B cell (primary cell): ENCODE results near the gene PI4KA. TPM values are rescaled to one million over a fixed set of nuclear protein-coding genes. Genes with fewer than 3 reads are reported as not detected.
"Not testable (repeated sequence)": the region's sequence is repeated elsewhere in the genome, so short reads cannot be mapped to it uniquely, and the experiment has no call there.

Experiments used
- ATAC-seq: fragments of 200-7000 bp; cut with Tn5 transposase; one replicate; pipeline ENCODE4 v1.10.0; 2021; ENCODE audit warnings: low read depth, mild to moderate bottlenecking, moderate number of reproducible peaks, moderate library complexity
- CTCF ChIA-PET: fragments of 350-600 bp; sonication (Branson Sonifier 250); formaldehyde crosslinking; loops from one replicate; lab custom pipeline; 2021; ENCODE audit warnings: antibody characterized with exemption, inconsistent platforms; lab: Charles Lee
- POLR2A ChIA-PET: fragments of 350-600 bp; sonication (Branson Sonifier 250); formaldehyde crosslinking; loops from one replicate; lab custom pipeline; 2021; ENCODE audit warnings: antibody characterized with exemption; lab: Charles Lee
- DNase-seq: peaks from one replicate; pipeline ENCODE4 v3.0.0; 2013
- H2AFZ ChIP-seq: 2 replicates; pipeline ENCODE4 v1.6.1; 2012; ENCODE audit warnings: mild to moderate bottlenecking, low read depth, low read length; ENCODE audit not compliant: insufficient read depth, poor library complexity, severe bottlenecking
- H3K27ac ChIP-seq, 2 donors: 1 replicate in 1 of 2; 2 replicates in 1 of 2; pipeline ENCODE4 v1.5.1; 2012 to 2013; ENCODE audit warnings: low read length in 2 of 2, mild to moderate bottlenecking in 2 of 2, moderate library complexity in 1 of 2
- H3K27me3 ChIP-seq, 4 experiments: fragments of 200-600 bp in 1 of 4; sonication (generic) in 1 of 4; replicated peaks in 1 of 4; 1 replicate in 2 of 4; 2 replicates in 2 of 4; pipeline versions ENCODE4 v1.6.1 to v1.7.0; 2013 to 2016; ENCODE audit warnings: low read length in 3 of 4, mild to moderate bottlenecking in 2 of 4, mixed read lengths in 1 of 4, moderate library complexity in 1 of 4; ENCODE audit not compliant: insufficient read depth in 4 of 4, control insufficient read depth in 3 of 4; ENCODE audit errors: control extremely low read depth in 1 of 4
- H3K36me3 ChIP-seq, 2 experiments: replicated peaks in 1 of 2; 1 replicate in 1 of 2; 2 replicates in 1 of 2; pipeline versions ENCODE4 v1.6.1 to v1.7.1; 2013; ENCODE audit warnings: low read length in 1 of 2; ENCODE audit not compliant: insufficient read depth in 2 of 2, control insufficient read depth in 1 of 2; ENCODE audit errors: control extremely low read depth in 1 of 2, extremely low read depth in 1 of 2
- H3K4me1 ChIP-seq, 2 donors: fragments of 200-600 bp in 1 of 2; sonication (generic) in 1 of 2; 1 replicate in 1 of 2; 2 replicates in 1 of 2; pipeline versions ENCODE4 v1.5.1 to v1.6.1; 2013 to 2017; ENCODE audit warnings: low read length in 2 of 2; ENCODE audit not compliant: control insufficient read depth in 2 of 2, insufficient read depth in 2 of 2
- H3K4me2 ChIP-seq: replicated peaks from 2 replicates; pipeline ENCODE3; 2012; ENCODE audit warnings: mild to moderate bottlenecking, low read depth, low read length; ENCODE audit not compliant: poor library complexity, severe bottlenecking
- H3K4me3 ChIP-seq, 5 experiments: fragments of 200-600 bp in 1 of 5; sonication (generic) in 1 of 5; 1 replicate in 3 of 5; 2 replicates in 2 of 5; pipeline versions ENCODE4 v1.5.1 to v1.7.0; 2011 to 2016; ENCODE audit warnings: low read length in 4 of 5, mild to moderate bottlenecking in 4 of 5, low read depth in 2 of 5, control low read depth in 1 of 5, moderate library complexity in 1 of 5; ENCODE audit not compliant: insufficient read depth in 1 of 5; ENCODE audit errors: control extremely low read depth in 1 of 5, extremely low read depth in 1 of 5
- H3K79me2 ChIP-seq: fragments of 200-600 bp; sonication (generic); one replicate; pipeline ENCODE4 v1.6.0; 2016; ENCODE audit warnings: low read length; ENCODE audit not compliant: control insufficient read depth, insufficient read depth
- H3K9ac ChIP-seq: fragments of 200-600 bp; sonication (generic); 2 replicates; pipeline ENCODE4 v1.6.1; 2017; ENCODE audit warnings: mild to moderate bottlenecking, low read length, moderate library complexity
- H3K9me3 ChIP-seq, 3 donors: one replicate each; pipeline versions ENCODE4 v1.6.1 to v1.7.1; 2013; ENCODE audit warnings: low read length in 2 of 3; ENCODE audit not compliant: control insufficient read depth in 2 of 3, insufficient read depth in 1 of 3; ENCODE audit errors: control extremely low read depth in 1 of 3
- H4K20me1 ChIP-seq: 2 replicates; pipeline ENCODE4 v1.6.0; 2012; ENCODE audit warnings: mild to moderate bottlenecking, low read length; ENCODE audit not compliant: insufficient read depth, control insufficient read depth, poor library complexity, severe bottlenecking
- H3K27ac Mint-ChIP-seq: one replicate; pipeline ENCODE4 v1.8.0; 2021; ENCODE audit warnings: mixed read lengths
- H3K27me3 Mint-ChIP-seq: one replicate; pipeline ENCODE4 v1.8.0; 2021; ENCODE audit warnings: mixed read lengths
- H3K4me1 Mint-ChIP-seq: one replicate; pipeline ENCODE4 v1.8.0; 2021; ENCODE audit warnings: mixed read lengths
- H3K4me3 Mint-ChIP-seq: one replicate; pipeline ENCODE4 v1.8.0; 2021; ENCODE audit warnings: mixed read lengths
- H3K9me3 Mint-ChIP-seq: one replicate; pipeline ENCODE4 v1.8.0; 2022; ENCODE audit warnings: mixed read lengths; ENCODE audit not compliant: insufficient read depth
- EZH2 ChIP-seq: IDR thresholded peaks from 2 replicates; pipeline ENCODE4 v1.6.1; 2012; ENCODE audit warnings: borderline replicate concordance, low read depth, mild to moderate bottlenecking, moderate library complexity, low read length; ENCODE audit not compliant: insufficient read depth, poor library complexity, severe bottlenecking
- WGBS: methylation state at CpG from one replicate; pipeline ENCODE4 v1.1.5; 2013; ENCODE audit warnings: missing lambda C conversion rate; ENCODE audit not compliant: insufficient coverage; 5-methylcytosine and 5-hydroxymethylcytosine counted together
- intact Hi-C: fragments of 100-400 bp; cut with micrococcal nuclease; formaldehyde crosslinking; loops from one replicate; pipeline ENCODE4 v1.10.0; 2022
- polyA plus RNA-seq: library from polyadenylated mRNA; depleted of rRNA; stranded (reverse); fragments of >200 nt; gene quantifications from 2 replicates; pipeline ENCODE4 v1.2.3, GENCODE V29; 2012
- total RNA-seq, 2 donors: library from RNA; stranded (reverse); fragments of 120-200 nt in 1 of 2; gene quantifications; 1 replicate in 1 of 2; 2 replicates in 1 of 2; pipeline versions ENCODE4 v1.2.3 to v1.2.4, GENCODE V29; 2013 to 2022
- TF ChIP-seq, protein P1 (sequence below): fragments of 200-600 bp; IDR thresholded peaks from one replicate; pipeline ENCODE4 v1.8.0; 2022; ENCODE audit warnings: antibody characterized with exemption, mild to moderate bottlenecking

The PI4KA gene
- total and polyA plus RNA-seq, 2 donors (not counting 1 experiment from before 2014, with no cell fraction given): 85.9 to 156 TPM

DNA sequence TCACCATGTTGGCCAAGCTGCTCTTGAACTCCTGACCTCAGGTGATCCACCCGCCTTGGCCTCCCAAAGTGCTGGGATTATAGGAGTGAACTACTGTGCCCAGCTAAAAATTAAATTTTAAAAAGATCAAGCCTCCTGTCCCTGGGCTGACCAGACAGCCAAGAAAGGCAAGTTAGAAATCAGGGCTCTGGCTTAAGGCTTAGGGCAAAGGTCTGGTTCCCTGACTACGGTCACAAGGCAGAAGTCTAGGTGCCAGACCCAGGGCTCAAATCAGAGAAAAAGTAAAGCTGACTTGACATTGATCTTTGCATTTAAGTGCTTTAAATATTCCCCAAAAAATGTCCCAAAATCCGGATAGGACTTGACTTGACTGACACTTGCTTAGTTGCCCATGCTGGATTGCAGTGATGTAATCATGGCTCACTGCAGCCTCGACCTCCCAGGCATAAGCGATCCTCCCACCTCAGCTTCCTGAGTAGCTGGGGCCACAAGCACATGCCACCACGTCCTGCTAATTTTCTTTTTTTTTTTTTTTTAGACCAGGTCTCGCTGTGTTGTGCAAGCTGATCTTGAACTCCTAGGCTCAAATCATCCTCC, 41.3 kb upstream of the PI4KA start:
- intact Hi-C loops: no loop called here
- no peak for ATAC-seq
- H3K4me3 Mint-ChIP-seq: no peak overlapping the region
- no peak for DNase-seq
- H3K27ac Mint-ChIP-seq: no peak overlapping the region
- no peaks in the 10 kb centered on the region for H3K27me3 Mint-ChIP-seq
- CTCF ChIA-PET: no interaction called here
- Histone ChIP-seq H3K4me2 (no peak overlapping the region), H3K27ac (no peak overlapping the region), H3K4me3 (no peak overlapping the region), H3K27me3 (no peaks in the 10 kb centered on the region), H3K4me1 (no peaks in the 10 kb centered on the region), H4K20me1 (no peaks in the 10 kb centered on the region), H3K79me2 (no peaks in the 10 kb centered on the region), H2AFZ (no peak overlapping the region), H3K36me3 (no peaks in the 10 kb centered on the region), H3K9ac (no peak overlapping the region), H3K9me3 (no peaks in the 10 kb centered on the region)
- WGBS: 56% methylated on average over 5 of the region's 7 CpGs
- POLR2A ChIA-PET: no interaction called here
- H3K9me3 Mint-ChIP-seq: no peaks in the 10 kb centered on the region
- H3K4me1 Mint-ChIP-seq: no peaks in the 10 kb centered on the region
- TF ChIP-seq EZH2: no peak
- TF ChIP-seq, protein P1, sequence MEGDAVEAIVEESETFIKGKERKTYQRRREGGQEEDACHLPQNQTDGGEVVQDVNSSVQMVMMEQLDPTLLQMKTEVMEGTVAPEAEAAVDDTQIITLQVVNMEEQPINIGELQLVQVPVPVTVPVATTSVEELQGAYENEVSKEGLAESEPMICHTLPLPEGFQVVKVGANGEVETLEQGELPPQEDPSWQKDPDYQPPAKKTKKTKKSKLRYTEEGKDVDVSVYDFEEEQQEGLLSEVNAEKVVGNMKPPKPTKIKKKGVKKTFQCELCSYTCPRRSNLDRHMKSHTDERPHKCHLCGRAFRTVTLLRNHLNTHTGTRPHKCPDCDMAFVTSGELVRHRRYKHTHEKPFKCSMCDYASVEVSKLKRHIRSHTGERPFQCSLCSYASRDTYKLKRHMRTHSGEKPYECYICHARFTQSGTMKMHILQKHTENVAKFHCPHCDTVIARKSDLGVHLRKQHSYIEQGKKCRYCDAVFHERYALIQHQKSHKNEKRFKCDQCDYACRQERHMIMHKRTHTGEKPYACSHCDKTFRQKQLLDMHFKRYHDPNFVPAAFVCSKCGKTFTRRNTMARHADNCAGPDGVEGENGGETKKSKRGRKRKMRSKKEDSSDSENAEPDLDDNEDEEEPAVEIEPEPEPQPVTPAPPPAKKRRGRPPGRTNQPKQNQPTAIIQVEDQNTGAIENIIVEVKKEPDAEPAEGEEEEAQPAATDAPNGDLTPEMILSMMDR: no peak

DNA sequence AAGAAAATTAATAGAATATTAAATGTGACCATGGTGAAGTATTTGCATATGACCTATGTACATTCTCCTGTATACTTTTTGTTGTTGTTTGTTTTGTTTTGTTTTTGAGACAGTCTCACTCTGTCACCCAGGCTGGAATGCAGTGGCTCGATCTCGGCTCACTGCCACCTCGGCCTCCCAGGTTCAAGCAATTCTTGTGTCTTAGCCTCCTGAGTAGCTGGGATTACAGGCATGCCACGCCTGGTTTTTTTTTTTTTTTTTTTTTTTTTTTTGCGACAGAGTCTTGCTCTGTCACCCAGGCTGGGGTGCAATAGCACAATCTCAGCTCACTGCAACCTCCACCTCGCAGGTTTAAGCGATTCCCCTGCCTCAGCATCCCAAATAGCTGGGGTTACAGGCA, 39.1 kb upstream of the PI4KA start:
- 100% methylated on average over 4 of the region's 7 CpGs for WGBS
- CTCF ChIA-PET: interaction anchor here (0.6 kb wide), 1 partner anchor 210 kb away, joined by 5 read pairs; no protein-coding TSS in a partner anchor
- H3K4me1 Mint-ChIP-seq, H3K9ac ChIP-seq, H2AFZ ChIP-seq, ATAC-seq, H3K4me3 ChIP-seq, H3K27ac Mint-ChIP-seq, DNase-seq, H3K4me2 ChIP-seq, H3K36me3 ChIP-seq, H3K9me3 Mint-ChIP-seq, POLR2A ChIA-PET, H3K79me2 ChIP-seq, H3K27ac ChIP-seq, H3K9me3 ChIP-seq, H4K20me1 ChIP-seq, H3K4me1 ChIP-seq, H3K4me3 Mint-ChIP-seq, intact Hi-C loops, H3K27me3 Mint-ChIP-seq, H3K27me3 ChIP-seq: not testable (repeated sequence)
